Activated gamma-delta T cell treated with anti-CD3 and anti-CD28 coated beads, Interleukin-2, amount 50 U/mL, for 16 hours (primary cell): ENCODE data around the gene EIF3F.

Source experiments
- DNase-seq: peaks from one replicate; pipeline ENCODE4 v3.0.0-alpha.2; 2020; ENCODE audit warnings: low read depth

The EIF3F gene

DNA sequence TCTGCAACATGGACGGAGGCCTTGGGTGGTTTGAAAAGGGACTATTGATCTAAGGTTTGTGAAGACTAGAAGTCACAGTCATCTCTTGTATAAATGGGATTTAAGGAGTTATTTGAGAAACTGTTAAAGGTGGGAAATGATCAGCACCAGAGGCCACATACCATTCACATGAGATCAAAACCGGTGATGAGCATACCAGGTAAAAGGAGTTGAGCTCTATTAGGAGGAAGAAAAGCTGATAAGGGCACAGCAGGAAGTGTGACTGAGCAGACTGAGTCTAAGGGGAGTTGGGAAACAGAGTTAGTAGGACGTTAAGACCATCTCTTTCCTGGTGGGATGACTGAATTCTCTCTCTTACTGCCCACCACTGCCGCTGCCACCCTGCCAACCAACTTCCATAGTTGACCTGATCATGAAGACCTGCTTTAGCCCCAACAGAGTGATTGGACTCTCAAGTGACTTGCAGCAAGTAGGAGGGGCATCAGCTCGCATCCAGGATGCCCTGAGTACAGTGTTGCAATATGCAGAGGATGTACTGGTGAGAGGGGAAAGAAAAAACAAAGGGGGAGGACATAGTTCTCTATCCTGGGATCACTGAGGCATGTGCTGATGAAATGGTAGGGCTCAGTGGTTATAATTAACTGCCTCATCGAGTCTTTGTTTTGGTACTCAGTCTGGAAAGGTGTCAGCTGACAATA lies 7.6 kb downstream of the EIF3F start:
- DNase-seq: no peak

DNA sequence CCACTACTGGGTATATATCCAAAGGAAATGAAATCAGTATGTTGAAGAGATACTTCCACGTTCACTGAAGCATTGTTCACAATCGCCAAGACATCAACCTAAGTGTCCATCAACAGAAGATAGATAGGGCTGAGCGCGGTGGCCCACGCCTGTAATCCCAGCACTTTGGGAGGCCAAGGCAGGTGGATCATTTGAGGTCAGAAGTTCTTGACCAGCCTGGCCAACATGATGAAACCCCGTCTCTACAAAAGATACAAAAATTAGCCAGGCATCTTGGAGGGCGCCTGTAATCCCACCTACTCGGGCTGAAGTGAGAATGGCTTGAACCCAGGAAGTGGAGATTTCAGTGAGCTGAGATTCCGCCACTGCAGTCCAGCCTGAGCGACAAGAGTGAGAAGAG lies 12.7 kb downstream of the EIF3F start:
- no peak for DNase-seq

GRCh38 chr11:8000390-8000789 lies 13.3 kb downstream of the EIF3F start:
- no peak for DNase-seq

DNA sequence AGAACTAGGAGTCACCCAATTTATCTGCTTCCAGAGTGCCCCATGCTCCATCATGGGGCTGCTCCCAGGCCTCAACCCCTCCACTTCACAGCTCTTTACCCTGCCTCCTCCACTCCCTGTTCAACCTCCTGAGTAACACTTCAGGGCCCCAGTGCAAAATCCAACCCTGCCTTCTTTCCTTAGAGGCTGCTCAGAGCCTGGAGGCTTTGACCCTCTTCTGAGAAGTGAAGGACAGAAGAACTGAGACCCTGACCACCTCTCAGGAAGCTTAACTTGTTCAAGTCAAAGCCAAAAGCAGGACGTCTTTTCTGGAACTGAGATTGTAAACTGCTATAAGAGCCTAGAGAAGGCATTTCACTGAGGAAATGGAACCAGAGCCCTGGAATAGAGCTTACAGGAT lies 15.5 kb downstream of the EIF3F start:
- DNase-seq: no peak

GRCh38 chr11:8003187-8003586 lies 16.1 kb downstream of the EIF3F start:
- DNase-seq: no peak

GRCh38 chr11:8004008-8004407 lies 16.9 kb downstream of the EIF3F start:
- no peak for DNase-seq

DNA sequence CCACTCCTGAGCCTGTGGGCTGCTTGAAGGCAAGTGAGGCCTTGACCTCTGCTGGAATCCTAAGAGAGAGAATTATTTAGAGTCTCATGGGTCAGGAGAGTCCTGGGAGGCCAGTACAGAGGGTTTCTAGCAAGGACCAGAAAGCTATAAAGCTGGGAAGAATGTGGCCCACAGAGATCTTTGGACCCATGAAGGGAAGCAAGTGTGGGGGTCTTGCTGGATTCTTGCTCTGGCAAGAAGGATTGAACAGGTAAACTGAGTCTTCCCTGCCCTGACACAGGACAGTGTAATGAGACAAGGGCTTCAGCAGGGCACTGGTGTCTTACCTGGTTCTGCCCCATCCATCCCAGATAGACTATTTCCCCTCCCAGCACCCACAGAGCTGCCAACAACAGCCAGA lies 18.4 kb downstream of the EIF3F start:
- DNase-seq: no peak

DNA sequence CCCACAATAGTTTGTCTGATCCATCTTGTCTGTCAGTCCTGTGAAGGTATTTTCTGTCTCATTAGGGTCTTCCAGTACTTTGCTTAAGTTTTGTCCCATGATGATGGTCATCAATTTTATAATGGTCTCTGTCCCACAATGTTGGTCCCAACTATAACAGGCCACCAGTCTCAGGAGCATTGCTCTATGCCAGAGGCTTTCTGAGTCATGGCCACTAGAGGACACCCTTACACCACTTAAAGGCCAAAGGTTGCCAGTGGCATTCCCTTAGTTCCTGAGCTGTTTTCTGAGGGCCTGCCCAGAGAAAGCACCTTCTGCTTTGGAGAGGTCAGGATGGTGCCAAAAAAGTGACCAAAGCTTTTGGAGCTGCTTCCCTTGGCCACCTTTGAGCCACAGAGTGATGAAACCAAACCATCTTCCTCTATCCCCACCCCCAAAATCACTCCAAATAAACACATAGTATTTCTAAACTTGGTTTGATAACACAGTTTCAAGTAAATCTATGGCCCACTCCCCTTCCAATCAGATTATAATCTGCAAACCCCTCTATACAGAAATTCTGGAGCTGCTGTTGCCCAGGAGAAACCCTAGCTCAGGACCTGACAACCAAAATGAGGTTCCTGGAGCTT lies 19.3 kb downstream of the EIF3F start:
- DNase-seq: no peak

GRCh38 chr11:8008212-8008611 lies 21.1 kb downstream of the EIF3F start:
- DNase-seq: no peak

DNA sequence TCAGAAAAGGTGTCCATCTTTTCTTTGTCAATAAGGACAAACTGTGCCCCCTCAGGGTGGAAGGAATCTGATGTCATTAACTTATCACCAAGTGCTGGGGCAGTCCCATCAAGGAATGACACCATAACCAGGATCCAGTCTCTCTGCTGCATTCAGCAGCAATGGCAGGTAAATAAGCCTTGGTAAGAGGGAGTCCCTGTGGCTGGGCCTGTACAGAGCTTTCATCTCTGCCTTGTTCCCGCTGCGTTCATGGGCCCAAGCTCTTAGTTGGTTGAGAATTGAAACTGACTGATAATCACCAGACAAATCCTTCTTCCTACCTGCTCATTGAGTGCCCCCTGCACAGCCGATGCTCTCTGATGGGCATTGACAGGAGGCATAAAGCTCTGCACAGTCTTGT lies 22.7 kb downstream of the EIF3F start:
- no peak for DNase-seq

DNA sequence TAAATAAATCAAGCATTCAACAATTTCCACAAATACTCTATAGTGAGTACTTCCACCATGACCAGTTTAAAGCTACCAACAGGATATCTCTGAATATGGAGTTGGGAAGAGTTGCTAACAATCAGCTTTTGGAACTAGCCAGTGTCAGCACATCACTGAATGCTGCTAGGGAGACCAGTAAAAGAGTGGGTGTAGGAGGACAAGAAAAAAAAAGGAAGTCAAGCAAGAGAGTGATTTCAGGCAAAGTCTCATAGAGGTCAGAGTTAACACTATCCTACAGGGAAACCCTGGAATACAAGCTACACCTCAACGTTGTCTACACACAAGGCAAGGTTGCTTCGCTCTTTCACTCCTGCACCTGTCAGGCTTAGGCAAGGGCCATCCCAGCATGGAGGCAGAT lies 24.2 kb downstream of the EIF3F start:
- no peak for DNase-seq

DNA sequence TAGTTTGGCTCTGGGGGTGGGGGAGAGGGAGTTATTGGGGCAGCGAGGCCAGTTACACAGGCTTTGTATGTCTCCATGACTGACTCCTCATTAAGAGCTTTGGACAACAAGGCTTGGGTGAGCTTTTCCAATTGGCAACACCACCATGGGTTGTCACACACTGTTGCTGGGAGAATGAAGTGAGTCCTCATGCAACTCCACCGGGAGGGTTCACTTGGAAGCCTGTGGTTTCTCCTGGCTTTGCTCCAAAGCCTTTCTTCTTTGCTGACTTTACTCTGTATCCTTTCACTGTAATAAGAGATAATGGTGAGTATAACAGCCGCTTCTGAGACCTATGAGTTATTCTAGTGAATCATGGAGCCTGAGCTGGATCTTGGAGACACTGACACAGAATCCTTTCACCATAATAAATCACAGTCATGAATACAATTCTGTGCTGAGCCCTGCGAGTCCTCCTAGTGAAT lies 24.9 kb downstream of the EIF3F start:
- DNase-seq: no peak

GRCh38 chr11:8013833-8014232 lies 26.7 kb downstream of the EIF3F start:
- no peak for DNase-seq

- no peak for DNase-seq
Observed at GRCh38 chr11:8015753-8016239, 28.7 kb downstream of the EIF3F start.

GRCh38 chr11:8016440-8016839 lies 29.3 kb downstream of the EIF3F start:
- DNase-seq: no peak

DNA sequence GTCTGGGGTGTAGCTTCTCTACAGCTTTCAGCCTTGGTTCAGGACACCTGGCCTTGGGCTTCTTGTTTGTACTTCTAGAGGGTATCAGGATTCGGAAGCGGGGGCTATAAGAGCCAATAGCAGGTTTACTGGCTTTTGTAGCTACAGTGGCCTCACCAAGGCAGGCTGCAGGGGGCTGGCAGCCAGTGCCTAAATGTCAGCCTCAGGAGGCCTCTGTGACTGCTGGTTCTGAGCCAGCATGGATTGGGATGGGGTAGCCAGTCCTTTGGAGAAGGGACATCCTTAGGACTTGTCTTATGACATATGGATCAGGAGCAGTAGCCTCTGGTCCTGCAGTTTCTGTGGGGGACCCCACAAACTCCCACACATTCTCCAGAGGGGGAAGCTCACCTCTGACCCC lies 29.9 kb downstream of the EIF3F start:
- no peak for DNase-seq

DNA sequence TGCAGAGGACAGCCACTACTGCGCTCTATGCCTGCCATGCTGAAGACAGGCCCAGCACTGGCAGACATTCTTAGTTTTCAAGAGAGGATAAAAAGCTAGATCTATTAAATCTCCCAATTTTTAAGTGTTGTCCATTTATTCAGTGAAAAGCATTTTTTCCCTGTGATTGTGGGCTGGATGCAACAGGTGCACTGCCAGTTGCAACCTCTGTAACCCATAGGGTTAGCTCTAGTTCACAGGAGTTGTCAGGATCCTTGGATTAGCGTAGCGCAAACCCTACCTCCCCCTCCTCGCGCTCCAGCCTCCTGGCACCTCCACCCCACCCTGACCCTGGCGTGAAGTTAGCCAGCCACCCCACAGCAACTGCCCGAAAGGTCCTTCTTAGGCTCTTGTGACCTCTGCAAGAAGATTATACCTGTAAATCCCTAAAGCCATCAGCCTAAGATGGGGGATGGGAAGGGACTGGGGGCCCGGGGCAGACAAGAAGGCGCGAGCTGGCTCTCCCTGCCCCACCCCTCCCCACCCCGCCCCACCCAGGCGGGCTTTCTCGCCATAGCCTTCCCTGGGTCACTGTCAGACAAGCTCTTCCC lies 30.9 kb downstream of the EIF3F start:
- no peak for DNase-seq

GRCh38 chr11:8018484-8019313 lies 31.6 kb downstream of the EIF3F start:
- DNase-seq: peak; percentile 48

DNA sequence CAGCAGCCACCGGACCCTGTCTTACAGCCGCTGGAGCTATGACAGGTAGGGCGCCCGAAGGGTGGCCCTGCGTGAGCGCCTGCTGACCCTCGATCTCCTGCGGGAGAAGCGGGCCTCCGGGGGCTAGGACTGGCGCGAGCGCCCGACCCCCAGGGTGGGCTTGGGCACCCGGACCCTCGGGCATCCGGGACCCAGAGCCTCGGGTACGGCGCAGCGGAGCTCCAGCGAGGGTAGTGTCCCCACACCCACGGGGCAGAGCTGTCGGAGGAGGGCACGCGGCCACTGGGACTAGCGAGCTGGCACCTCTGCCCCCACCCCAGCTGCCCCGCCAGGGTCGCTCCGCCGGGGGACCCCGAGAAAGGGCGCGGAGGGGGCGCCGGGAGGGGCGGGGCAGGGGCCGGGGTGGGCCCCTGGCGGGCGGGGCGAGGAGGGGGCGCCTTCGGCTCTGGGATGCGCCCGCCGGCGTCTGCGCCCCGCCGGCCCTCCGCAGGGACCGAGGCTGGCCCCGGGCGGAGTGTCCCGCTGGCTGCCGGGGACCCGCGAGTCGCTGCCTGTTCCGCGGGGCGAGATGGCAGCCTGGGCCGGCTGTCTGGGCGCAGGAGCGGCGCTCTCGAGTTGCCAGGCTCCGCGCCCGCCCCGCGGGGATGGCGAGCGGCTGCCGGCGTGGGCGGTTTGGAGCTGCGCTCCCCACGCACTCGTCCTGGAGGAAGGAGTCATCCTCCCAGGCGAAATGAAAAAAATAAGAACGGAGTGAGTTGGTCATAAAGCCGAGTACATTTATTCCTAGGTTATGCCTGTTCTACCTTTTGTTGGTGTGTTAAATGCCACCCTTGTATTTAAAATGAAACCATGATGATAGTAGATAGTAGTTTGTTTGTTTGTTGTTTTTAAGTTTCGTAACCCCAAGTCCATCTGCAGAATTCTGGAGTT lies 32.4 kb downstream of the EIF3F start:
- DNase-seq: no peak

GRCh38 chr11:8020244-8020597 lies 33.1 kb downstream of the EIF3F start:
- DNase-seq: no peak

- DNase-seq: no peak
Observed at GRCh38 chr11:8021920-8022319, 34.8 kb downstream of the EIF3F start.

GRCh38 chr11:8022876-8023275 lies 35.7 kb downstream of the EIF3F start:
- no peak for DNase-seq
